D721Med (cell line): ENCODE results near the gene HELQ.

Source experiments
- DNase-seq: peaks from one replicate; pipeline ENCODE4 v3.0.0; 2011; ENCODE audit warnings: low spot score; ENCODE audit not compliant: insufficient read length
- FAIRE-seq: peaks from 2 replicates; lab custom pipeline; 2011; peaks lifted over from hg19 to GRCh38; lab: Jason Lieb, UNC
- CTCF ChIP-seq: IDR thresholded peaks from 2 replicates; pipeline ENCODE4 v1.5.1; 2012; ENCODE audit warnings: mild to moderate bottlenecking, control low read depth; ENCODE audit not compliant: insufficient read depth; ENCODE audit errors: missing control alignments

The HELQ gene

GRCh38 chr4:83360018-83360417 is 95.6 kb downstream of the HELQ start:
- TF ChIP-seq CTCF, result no peak
- DNase-seq (no peak), FAIRE-seq (no peak)

GRCh38 chr4:83358410-83358809 is 97.2 kb downstream of the HELQ start:
- FAIRE-seq, result no peak
- no peak for DNase-seq
- TF ChIP-seq CTCF, result no peak
